Activated CD4-positive, alpha-beta T cell treated with anti-CD3 and anti-CD28 coated beads, Interleukin-2, amount 50 U/mL, for 48 hours (primary cell): ENCODE results near the gene RAP1GAP.
"Not testable (repeated sequence)": the region's sequence is repeated elsewhere in the genome, so short reads cannot be mapped to it uniquely, and the experiment has no call there.

Source experiments
- DNase-seq, 2 experiments: peaks; one replicate each; pipeline ENCODE4 v3.0.0-alpha.2; 2020

Gene RAP1GAP

DNA sequence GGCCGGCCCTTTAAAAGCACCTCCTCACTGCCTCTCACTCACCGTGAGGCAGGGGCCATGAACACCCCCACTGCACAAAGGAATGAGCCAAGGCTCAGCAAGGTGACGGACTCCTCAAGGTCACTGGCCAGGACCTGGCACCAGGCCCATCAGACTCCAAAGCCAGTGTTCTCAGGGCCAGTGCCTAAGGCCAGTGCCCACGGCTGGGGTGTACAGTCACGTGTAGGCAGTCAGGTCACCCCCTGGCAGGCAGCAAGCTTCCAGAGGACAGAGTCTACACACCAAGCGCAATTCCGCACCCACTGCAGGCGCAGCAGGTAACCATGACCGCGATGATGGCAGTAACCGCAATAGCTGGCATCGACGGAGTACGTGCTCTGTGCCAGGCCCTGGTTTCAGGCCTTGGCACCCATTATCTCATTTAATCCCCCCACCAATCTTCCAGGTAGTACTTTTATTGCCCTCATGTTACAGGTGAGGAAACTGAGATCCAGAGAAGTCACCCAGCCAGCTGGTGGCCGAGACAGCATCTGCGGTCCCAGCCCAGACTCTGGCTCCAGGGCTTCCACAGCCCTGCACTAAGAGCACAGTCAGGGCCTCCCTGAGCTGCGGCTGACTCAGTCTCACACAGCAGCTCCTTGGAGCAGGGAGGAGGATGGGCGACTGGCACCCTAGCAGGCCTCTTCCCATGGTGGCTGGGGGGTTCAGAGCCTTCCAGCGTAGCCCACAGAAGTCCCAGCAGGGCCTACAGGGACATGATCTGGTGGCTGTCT lies 27.0 kb downstream of the RAP1GAP start:
- DNase-seq = no peak

DNA sequence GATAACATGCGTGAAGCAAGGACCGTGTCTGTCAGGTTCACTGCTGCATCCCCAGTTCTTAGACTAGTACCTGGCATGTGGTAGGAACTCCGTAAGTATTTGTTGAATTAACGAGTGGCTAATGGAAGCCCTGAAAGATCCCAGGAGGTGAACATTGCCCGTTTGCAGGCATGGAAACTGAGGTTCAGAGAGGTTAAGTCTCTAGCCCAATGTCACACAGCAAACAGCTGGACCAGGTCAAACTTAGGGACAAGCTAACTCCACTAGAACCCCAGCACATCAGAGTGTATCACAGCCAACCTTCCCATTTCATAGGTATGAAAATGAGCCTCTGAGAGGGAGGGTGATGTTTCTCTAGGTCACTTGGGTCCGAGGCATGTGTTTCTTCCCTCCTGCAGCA lies 27.6 kb downstream of the RAP1GAP start:
- no peak for DNase-seq

DNA sequence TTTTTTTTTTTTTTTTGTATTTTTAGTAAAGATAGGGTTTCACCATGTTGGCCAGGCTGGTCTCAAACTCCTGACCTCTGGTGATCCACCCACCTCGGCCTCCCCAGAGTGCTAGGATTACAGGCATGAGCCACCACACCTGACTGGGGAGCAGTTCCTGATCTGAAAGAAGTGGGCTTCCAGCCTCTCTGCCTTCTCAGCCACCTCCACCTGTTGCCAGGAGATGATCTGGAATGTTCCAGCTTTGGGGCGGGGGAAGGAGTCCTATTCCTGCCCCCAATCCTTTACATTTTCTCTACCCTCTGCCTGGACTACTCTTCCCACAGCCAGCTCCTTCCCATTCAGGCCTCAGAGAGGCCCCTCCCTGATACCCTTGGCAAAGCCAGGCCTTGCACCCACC lies 28.1 kb downstream of the RAP1GAP start:
- no peak for DNase-seq

DNA sequence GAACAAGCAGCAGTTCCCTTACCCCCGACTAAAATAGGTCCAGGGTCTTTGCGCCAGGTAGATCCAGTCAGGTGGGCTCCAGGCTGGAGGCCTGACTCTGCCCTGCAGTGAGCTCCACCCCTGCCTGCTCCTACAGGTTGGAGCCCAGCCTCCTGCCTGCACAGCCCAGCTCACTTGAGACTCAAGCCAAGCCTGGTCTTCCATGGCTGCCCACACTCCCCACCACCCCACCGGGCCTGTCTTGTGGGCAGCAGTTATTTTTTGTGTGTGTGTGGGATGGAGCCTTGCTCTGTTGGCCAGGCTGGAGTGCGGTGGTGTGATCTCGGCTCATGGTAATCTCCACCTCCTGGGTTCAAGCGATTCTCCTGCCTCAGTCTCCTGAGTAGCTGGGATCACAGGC lies 28.5 kb downstream of the RAP1GAP start:
- no peak for DNase-seq

DNA sequence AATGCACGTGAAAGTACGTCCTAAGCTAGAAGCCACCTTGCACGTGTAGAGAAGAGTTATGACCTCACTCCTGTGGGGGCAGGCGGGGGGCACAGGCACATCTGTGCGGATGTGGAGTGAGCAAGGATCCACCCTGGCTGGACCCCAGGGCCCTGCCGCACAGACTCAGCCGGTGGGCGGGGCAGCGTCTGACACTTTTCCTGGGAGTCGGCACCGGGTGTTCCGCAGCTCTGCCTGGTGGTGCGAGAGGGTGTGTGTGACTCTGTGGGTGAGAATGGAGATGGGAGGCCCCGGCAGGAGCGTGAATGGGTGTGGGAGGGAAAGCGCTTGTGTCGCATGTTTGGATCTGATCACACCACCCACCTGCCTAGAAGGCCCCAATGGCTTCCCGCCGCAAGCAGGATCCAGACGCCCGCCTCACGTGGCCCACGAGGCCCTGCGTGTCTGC lies 29.5 kb downstream of the RAP1GAP start:
- DNase-seq = no peak

DNA sequence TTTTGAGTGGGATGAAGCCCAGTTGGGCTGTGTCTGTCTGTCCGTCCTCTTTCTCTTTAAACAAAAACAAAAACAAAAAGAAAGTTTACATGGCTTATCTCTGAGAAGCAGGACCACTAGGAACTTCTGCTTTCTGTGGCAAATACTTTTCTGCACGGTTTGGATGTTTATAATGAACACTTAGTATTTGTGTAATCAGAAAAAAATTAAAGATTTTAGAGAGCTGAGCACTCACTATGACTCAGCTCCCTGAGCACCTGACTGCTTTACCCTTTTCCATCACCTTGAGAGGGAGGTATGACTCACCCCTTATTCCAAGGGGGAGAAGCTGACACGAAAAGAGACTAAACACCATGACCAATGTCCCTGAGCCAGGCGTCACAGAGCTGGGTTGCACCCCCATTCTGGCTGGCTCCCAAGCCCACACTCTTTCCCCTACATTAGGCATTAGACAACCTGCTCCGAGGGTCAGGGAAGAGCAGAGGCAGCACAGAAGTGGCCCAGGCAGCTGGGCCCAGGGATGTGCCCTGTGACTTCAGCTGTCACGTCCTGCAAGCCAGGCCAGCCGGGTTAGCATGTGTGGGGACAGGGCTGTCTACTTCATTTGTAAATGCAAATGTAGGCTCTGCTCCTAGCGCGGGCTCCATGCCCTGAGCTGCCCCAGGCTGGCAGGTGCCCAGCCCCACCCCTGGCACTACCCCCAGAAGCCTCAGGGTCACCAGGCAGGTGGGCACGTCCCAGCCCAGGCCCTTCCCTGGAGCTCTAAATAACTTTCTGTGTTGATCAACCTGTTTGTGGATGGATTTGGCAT lies 30.4 kb downstream of the RAP1GAP start:
- DNase-seq = peak; percentile 16 to 33

DNA sequence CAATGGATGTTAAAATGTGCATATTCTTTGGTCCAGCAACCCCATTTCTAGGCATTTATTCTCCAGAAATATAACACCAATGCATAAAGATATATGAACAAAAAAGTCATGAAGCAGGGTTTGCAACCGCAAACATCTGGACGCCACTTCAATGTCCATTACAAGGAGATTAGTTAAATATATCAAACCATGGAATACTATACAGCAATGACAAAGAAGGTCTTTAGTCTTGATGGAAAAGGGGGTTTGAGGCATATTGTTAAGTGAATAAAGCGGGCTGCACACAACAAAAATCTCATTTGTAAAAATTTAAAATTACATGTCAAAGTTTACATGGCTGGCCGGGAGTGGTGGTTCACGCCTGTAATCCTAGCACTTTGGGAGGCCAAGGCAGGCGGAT lies 31.6 kb downstream of the RAP1GAP start:
- DNase-seq = no peak

DNA sequence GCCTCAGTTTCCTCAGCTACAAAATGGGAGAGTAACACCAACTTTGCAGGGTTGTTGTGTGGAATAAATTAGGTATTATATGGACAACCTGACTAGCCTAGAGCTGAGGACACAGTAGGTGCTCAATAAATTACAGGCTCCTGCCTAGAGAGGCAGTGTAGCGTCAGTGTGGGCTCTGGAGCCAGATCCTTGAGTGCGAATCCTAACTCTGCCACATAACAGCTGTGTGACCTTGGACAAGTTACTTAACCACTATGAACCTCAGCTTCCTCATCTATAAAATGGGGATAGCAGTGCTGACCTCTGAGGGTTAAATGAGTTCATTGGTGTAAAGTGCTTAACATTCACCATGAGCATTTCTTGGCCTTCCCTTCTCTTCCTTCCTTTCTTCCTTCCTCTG lies 33.1 kb downstream of the RAP1GAP start:
- DNase-seq = no peak

DNA sequence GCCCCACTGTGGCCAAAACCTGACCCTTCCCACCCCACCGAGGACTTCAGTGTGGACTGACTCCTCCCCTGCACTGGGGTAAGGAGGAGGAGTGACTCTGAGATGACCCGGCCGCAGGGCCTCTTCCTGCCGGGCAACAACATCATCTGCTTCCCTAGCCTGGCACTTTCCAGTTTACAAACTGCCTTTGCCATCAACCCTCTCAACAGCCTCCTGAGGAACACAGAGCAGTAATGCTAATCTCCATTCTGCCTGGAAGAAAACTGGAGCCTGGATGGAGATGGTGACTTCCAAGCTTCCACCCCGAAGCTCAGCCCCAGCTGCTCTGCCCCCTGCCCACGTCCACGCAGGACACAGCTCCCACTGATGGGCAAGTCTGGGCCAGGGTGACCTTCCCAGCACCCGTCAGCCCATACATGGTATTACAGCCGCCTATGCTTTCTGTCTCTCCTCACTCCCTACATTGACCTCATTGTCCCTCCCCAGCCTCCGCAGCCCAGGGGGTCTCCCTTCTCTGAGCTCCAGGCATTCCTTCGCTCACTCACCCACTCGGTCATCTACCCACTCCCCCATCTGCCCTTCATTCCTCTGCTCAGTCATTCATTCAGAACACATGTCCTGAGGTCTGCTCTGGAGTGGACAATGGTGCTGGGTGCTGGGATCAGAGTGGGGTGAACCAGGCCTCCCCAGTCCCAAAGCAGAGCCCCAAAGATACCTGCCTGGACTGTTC lies 34.2 kb downstream of the RAP1GAP start:
- DNase-seq = no peak

DNA sequence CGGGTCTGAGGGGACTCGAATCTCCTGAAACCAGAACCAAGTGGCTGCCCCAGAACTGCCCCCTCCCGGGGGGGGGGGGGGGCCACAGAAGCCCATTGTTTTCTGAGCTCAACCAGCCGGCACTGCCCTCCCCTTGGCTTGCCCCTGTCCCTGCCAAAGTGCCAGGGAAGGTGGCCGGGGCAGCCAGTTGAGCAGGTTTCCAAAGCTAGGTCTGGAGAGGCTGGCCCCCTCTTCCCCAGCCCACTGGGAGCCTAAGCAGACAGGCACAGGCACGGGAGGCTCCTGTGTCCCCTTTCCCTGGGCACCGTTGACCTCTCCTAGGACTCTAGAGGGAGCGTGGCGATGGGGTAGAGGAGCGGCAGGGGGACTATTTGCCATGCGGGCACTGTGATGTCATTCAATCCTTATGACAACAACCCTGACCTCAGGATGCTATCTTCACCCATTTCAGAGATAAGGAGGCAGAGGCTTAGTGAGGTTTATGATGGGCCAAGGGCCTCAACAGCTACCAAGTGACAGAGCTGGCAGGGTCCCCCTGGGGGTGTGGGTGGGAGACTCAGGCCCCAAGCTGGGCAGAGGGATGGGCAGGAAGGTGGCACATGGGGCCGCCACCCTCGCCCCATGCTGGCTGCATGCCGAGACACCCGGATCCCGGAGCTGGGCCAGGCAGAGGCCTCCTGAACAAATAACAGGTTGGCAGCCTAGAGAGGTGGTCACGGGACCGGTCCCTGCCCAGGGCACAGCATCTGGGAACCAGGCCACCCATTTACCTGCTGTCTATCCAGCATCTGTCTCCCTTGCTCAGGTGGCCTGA lies 35.0 kb downstream of the RAP1GAP start:
- no peak for DNase-seq

DNA sequence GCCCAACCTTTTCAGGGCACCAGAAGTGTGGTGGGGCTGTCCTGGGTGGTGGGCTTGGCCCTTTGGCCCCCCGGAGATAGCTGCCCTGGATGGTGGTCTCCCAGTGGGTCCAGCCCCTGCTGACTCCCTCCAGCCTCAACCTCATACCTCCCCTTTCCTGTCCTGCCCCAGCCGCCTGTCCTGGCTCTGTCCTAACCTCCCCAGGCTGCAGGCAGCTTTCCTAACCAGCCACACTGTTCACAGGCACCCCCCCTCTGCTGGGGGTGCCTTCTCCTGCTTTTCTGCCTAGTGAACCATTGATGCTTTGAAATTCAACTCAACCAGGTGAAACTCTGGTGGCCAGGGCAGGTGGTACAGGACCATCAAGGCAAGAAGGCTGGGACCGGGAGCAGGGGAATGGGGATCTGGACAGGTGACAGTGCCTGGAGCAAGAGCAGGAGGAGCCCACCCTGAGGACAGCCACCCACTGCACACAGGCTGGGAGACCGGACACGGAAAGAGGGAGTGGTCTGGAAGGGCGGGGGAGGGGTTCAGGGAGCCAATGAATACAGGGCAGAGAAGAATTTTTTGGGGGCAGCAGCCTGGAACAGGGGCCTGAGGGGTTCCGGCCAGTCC lies 35.9 kb downstream of the RAP1GAP start:
- no peak for DNase-seq

DNA sequence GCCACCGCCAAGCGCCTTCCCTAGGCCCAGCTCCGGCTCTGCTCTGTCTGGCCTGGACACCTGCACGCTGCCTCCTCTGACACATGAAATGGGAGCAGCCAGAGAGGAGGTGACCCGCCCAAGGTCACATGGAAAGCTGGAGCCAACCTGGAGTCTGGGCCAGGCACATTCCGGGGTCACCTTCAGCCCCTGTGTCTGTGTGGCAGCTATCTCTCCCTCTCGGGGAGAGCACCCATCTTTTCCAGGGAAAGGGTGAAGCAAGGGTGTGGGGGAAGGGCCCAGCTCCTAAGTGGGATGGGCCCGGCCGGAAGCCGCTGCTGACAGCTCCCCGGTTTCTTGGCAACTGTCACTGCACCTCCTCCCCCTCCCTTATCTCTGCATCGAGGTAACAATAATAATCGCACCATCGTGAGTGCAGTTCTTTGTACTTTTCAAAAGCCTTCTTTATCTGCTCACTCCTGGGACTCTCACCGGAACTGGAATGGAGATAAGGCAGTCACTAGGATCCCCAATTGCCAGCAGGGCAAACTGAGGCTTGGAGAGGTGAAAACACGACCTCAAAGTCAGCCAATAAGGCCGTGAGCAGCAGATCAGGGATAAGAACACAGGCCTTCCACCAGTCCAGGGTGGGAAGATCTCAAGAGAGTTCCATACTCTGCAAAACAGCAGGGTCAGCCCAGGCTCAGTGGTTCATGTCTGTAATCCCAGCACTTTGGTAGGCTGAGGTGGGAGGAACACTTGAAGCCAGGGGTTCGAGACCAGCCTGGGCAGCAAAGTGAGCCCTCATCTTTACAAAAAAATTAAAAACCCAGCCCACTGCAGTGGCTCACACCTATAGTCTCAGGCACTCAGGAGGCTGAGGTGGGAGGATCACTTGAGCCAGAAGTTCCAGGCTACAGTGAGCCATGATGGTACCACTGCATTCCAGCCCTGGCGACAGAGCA lies 36.9 kb downstream of the RAP1GAP start:
- no peak for DNase-seq

DNA sequence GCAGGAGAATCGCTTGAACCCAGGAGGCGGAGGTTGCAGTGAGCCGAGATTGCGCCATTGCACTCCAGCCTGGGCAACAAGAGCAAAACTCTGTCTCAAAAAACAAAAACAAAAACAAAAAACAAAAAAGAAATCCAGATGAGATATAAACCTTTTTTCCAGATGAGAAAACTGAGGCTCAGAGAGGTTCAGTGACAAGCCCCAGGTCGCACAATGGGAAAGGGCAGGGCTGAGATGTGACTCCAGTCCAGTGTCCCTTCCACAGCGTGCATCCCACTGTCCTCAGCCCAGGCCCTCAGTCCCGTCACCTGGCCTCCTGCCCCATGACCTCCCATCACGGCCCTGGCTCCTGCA lies 37.6 kb downstream of the RAP1GAP start:
- DNase-seq = not testable (repeated sequence)

DNA sequence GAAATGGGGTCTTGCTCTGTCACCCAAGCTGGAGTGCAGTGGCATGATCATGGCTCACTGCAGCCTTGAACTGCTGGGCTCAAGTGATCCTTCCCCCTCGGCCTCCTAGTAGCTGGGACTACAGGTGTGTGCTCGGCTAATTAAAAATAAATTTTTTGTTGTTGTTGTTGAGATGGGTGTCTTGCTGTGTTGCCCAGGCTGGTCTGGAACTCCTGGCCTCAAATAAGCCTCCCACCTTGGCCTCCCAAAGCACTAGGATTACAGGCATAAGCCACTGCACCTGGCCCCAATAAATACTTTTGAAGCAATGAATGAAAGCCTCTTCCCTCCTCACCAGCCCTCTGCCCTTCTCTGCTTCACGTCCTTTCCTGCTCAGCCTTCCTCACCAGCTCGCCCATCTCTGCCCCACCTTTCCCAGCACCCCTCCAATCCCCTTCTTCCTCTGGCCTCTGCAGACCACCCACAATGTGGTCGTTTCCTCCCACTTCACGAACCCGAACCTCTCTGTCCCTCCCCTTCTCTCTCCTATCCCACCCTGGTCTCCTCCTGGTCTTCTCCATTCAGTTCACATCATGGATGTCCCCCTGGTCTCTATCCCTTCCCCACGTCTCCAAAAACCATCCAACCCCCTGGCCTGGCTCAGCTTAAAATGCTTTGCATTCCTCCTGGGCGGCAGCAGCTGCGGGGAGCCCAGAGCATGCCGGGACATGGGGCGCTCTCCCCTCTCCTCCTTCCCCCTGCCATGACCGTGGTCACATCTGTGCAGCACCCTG lies 38.4 kb downstream of the RAP1GAP start:
- DNase-seq = no peak

DNA sequence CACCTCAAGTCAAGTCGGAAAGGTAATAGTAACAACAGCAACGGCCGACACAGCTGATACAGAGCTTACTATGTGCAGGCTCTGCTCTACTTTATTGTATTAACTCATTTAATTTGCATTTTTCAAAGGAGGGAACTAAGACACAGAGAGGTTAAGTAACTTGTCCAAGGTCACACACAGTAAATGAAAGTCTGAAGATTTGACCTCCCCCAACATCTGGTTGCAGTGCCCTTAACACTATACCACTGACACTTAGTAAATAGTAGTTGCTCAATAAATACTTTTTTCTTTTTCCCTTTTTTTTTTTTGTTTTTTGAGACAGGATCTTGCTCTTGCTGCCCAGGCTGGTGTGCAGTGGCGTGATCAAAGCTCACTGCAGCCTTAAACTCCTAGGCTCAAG lies 39.2 kb downstream of the RAP1GAP start:
- no peak for DNase-seq

DNA sequence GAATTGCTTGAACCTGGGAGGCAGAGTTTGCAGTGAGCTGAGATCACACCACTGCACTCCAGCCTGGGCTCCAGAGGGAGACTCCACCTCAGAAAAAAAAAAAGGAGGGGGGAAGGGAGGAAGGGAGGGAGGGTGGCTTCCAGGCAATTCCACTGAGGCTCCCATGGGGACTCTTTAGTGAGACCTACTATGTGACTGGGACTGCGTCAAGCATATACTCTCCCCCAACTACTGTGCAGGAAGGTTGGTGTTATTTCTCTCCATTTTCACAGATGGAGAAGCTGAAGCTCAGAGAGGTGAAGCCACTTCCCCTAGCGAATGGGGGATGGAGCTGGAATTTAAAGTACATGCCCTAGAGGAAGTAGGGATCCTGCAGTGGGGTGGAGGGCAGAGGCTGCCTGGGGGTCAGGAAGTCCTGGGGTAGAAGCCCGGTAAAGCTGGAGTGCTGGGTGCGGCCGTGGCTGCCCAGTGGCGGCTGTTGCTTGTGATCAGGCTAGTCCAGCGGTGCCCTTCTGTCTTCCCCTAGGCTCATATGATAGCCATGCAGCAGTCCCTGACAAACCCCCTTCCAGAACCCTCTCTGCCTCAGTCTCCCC lies 40.3 kb downstream of the RAP1GAP start:
- DNase-seq = no peak

DNA sequence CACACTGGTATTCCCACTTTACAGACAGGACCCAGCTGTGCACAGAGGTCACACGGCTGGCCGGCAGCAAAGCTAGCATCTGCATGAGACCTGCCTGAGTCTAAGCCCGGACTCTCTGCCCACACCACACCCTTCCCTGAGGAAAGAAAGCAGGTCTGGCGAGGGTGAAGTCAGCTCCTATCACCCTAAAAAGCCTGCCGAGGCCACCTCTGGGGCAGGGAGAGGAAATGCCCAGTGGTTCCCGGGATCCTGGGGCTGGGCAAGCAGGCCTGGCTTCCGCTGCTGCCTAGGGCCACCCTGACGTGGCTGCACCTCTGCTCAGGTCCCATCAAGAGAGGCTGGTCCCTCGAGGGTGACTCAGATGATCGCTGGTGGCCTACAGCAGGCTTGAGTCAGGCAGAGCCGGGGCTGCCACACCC lies 42.2 kb downstream of the RAP1GAP start:
- DNase-seq = no peak

DNA sequence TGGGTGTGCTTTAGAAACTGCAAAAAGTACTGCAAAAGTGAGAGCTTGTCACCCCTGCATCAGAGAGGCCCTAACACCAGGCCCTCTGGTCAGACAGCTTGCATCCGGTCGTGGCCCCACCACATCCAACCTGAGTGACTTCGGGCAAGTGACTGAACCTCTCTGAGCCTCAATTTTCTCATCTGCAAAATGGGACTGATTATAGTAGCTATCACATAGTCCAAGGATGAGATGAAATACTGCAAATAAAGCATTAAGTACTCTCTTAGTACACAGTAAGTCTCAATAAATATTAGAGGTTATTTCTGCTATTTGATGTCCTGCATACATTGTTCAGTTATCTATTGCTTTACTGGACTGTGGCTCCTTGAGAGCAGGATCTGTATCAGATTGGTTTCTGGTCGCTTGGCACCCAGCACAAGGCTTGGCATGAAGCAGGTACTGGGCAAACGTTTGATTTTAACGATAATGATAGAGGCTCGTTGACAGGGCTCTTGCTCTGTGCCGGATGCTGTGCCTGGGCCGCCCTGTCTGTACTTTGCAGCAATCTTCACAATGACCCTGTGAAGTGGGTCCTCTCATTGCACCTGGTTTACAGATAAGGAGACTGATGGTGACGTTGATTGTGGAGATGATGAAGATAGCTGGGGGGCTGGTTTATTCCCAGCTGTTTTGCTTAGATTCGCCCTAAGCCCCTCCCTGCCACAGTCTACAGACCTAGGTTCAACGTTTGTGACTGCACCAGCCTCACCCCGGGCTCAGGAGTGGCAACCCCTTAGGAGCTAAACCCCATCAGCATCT lies 43.6 kb downstream of the RAP1GAP start:
- no peak for DNase-seq
